HUES64 (cell line): ENCODE measurements around the gene ERRFI1. TPM values are rescaled to one million over a fixed set of nuclear protein-coding genes. Genes with fewer than 3 reads are reported as not detected.
"Not testable (repeated sequence)": the region's sequence is repeated elsewhere in the genome, so short reads cannot be mapped to it uniquely, and the experiment has no call there.

Experiments
- H3K27ac ChIP-seq: 2 replicates; pipeline ENCODE4 v1.7.0; 2013; ENCODE audit warnings: low read depth, low read length, inconsistent platforms
- H3K27me3 ChIP-seq: 2 replicates; pipeline ENCODE4 v1.6.1; 2013; ENCODE audit warnings: mild to moderate bottlenecking, low read length; ENCODE audit not compliant: insufficient read depth
- H3K36me3 ChIP-seq: 2 replicates; pipeline ENCODE4 v1.6.1; 2013; ENCODE audit warnings: mild to moderate bottlenecking, low read length; ENCODE audit not compliant: insufficient read depth
- H3K4me1 ChIP-seq: 2 replicates; pipeline ENCODE4 v1.6.1; 2013; ENCODE audit warnings: mild to moderate bottlenecking, low read length, moderate library complexity; ENCODE audit not compliant: insufficient read depth
- H3K4me3 ChIP-seq: 2 replicates; pipeline ENCODE4 v1.5.1; 2013; ENCODE audit warnings: mild to moderate bottlenecking, low read length, moderate library complexity
- H3K9ac ChIP-seq: 2 replicates; pipeline ENCODE4 v1.6.1; 2013; ENCODE audit warnings: mild to moderate bottlenecking, low read depth, low read length
- H3K9me3 ChIP-seq: 2 replicates; pipeline ENCODE4 v1.6.1; 2013; ENCODE audit warnings: low read depth, low read length; ENCODE audit not compliant: insufficient read depth
- WGBS: fragments of 150-250, 120-280 bp; methylation state at CpG from one replicate; pipeline ENCODE4 v1.1.7; 2013; ENCODE audit warnings: missing lambda C conversion rate; 5-methylcytosine and 5-hydroxymethylcytosine counted together
- polyA plus RNA-seq, 2 experiments: library from polyadenylated mRNA; stranded (reverse); fragments of 50-300 nt; gene quantifications; one replicate each; pipeline ENCODE4 v1.2.3, GENCODE V29; 2013

ERRFI1 gene
- 31.2 TPM for polyA plus RNA-seq (2013, experiment 1 of 2)
- polyA plus RNA-seq (2013, experiment 2 of 2), result 30.6 TPM

DNA sequence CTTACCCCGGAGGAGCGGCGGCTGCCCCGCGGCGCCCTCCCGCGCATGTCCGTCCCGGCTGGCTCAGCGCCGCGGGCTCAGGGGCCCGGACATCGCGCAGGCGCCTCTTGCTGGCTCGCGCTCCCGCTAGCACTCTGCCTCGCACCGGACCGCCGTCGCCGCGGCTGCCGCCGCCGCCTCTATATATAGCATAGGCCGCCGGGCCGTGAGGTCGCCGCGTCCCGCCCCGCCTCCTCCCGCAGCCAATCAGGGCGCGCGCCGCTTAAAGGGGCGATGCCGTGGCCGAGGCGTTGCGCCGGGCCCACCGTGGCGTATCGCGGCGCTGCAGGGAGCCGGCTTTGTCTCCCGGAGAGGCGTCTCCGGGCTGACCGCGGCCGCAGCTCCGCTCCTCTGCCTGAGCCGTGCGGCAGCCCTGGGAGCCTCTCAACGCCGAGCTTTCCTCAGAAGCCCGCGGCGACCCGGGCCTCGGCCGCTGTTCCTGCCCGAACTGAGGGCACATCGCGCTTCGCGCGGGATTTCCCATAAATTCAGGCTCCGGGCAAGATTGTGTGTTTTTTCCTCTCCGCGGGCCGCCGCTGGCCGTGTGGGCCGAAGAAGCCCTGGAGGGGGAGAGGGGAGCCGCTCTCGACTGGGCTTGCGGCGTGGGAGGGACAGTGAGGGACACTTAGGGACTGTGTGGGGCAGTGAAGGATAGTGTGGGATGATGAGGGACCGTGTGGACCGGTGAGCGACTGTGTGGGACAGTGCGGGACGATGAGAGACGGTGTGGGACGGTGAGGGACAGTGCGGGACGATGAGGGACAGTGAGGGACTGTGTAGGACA lies at the start of gene ERRFI1:
Gene ERRFI1, minus strand, starts transcription at position 157 of the 823 bp plus-strand sequence. CDS start 10,690 bp downstream, outside the sequence.
- Histone ChIP-seq H3K27ac (peak within 1 kb of the TSS; percentile 52; the same call in 1 of the 2 replicates), H3K27me3 (peaks cover 10% of the 10 kb centered on the region), H3K36me3 (no peaks in the 10 kb centered on the region), H3K9ac (peak within 1 kb of the TSS; percentile 67), H3K4me3 (peak within 1 kb of the TSS; percentile 87), H3K4me1 (peaks cover 56% of the 10 kb centered on the region), H3K9me3 (no peaks in the 10 kb centered on the region)
- 4% methylated on average over 98 of the region's 98 CpGs for WGBS

GRCh38 chr1:8075511-8076051 lies 49.5 kb upstream of the ERRFI1 start:
- Histone ChIP-seq H3K27ac (peak overlapping the region; percentile 43; the same call in 1 of the 2 replicates), H3K4me3 (no peak overlapping the region), H3K27me3 (no peaks in the 10 kb centered on the region), H3K36me3 (no peaks in the 10 kb centered on the region), H3K4me1 (peaks cover 33% of the 10 kb centered on the region), H3K9me3 (no peaks in the 10 kb centered on the region), H3K9ac (no peak overlapping the region)
- WGBS, result 69% methylated on average over 10 of the region's 10 CpGs

DNA sequence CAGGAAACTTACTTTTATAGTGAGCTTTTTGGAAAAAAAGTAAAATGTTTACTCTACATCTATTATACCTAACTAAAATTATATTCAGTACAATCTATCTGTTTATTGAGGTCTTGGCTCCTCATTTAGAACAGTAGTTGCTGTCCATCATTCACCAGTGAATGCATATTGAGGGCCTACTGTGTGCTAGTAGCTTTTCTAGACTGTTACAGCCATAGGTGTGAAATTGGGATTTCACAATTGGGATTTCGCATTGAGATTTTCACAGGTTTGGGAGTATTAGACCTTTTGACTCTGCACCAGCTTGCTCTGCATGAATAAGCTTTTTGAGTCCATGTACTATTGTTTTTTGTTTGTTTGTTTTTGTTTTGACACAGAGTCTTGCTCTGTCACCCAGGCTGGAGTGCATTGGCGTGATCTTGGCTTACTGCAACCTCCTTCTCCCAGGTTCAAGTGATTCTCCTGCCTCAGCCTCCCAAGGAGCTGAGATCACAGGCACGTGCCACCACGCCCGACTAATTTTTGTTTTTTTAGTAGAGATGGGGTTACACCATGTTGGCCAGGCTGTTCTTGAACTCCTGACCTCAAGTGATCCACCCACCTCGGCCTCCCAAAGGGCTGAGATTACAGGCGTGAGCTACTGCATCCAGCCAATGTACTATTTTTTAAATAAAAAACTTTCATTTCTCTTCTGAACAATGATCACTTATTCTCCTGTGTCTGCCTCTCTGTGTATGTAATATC lies 47.2 kb upstream of the ERRFI1 start:
- H3K27ac ChIP-seq, result no peak overlapping the region
- no peaks in the 10 kb centered on the region for H3K36me3 ChIP-seq
- H3K9me3 ChIP-seq, result no peaks in the 10 kb centered on the region
- H3K4me1 ChIP-seq, result peaks cover 34% of the 10 kb centered on the region
- no peak overlapping the region for H3K4me3 ChIP-seq
- no peak overlapping the region for H3K9ac ChIP-seq
- H3K27me3 ChIP-seq, result no peaks in the 10 kb centered on the region
- WGBS, result 94% methylated on average over 7 of the region's 7 CpGs

GRCh38 chr1:8070381-8070811 lies 44.3 kb upstream of the ERRFI1 start:
- H3K4me3 ChIP-seq, result no peak overlapping the region
- H3K9me3 ChIP-seq, result no peaks in the 10 kb centered on the region
- H3K27ac ChIP-seq, result peak overlapping the region; percentile 27; the same call in 1 of the 2 replicates
- no peaks in the 10 kb centered on the region for H3K36me3 ChIP-seq
- 76% methylated on average over 10 of the region's 10 CpGs for WGBS
- peaks cover 13% of the 10 kb centered on the region for H3K4me1 ChIP-seq
- no peaks in the 10 kb centered on the region for H3K27me3 ChIP-seq
- peak overlapping the region; percentile 20; the same call in 1 of the 2 replicates for H3K9ac ChIP-seq

DNA sequence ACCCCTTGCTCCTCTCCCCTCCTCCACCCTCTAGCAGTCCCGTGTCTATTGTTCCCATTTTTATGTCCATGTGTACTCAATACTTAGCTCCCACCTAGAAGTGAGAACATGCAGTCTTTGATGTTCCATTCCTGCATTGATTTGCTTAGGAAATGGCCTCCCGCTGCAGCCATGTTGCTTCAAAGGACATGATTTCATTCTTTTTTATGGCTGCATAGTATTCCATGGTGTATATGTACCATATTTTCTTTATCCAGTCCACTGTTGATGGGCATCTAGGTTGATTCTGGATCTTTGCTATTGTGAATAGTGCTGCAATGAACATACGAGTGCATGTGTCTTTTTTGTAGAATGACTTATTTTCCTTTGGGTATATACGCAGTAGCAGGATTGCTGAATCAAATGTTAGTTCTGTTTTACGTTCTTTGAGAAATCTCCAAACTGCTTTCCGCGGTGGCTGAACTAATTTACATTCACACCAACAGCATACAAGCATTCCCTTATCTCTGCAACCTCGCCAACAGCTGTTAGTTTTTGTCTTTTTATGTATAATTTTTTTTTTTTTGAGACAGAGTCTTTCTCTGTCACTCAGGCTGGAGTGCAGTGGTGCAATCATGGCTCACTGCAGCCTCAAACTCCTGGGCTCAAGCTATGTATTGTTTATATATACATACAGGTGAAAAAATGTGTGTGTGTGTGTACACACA lies 43.7 kb upstream of the ERRFI1 start:
- H3K9ac ChIP-seq, H3K9me3 ChIP-seq: not testable (repeated sequence)
- WGBS, result 98% methylated on average over 7 of the region's 8 CpGs

DNA sequence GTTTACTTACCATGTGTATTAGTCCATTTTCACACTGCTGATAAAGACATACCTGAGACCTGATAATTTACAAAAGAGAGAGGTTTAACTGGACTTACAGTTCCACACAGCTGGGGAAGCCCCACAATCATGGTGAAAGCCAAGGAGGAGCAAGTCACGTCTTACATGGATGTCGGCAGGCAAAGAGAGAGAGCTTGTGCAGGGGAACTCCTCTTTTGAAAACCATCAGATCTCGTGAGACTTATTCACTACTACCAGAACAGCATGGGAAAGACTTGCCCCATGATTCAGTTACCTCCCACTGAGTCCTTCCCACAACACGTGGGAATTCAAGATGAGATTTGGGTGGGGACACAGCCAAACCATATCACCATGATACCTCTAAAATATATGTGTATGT lies 39.3 kb upstream of the ERRFI1 start:
- Histone ChIP-seq H3K27me3 (no peaks in the 10 kb centered on the region), H3K9me3 (no peaks in the 10 kb centered on the region), H3K9ac (no peak overlapping the region), H3K27ac (no peak overlapping the region), H3K36me3 (no peaks in the 10 kb centered on the region), H3K4me1 (peaks cover 5% of the 10 kb centered on the region; the same call in 1 of the 2 replicates), H3K4me3 (no peak overlapping the region)
- WGBS, result 96% methylated on average over 4 of the region's 4 CpGs

More for the DNA sequence above, 43.7 kb upstream of the ERRFI1 start:
- not testable (repeated sequence) for H3K27ac ChIP-seq, H3K36me3 ChIP-seq, H3K27me3 ChIP-seq, H3K4me3 ChIP-seq
- H3K4me1 ChIP-seq, result peaks cover 12% of the 10 kb centered on the region; the same call in 1 of the 2 replicates

- Histone ChIP-seq H3K27me3 (no peaks in the 10 kb centered on the region), H3K4me1 (no peaks in the 10 kb centered on the region), H3K36me3 (no peaks in the 10 kb centered on the region), H3K9me3 (no peaks in the 10 kb centered on the region), H3K27ac (no peak overlapping the region), H3K4me3 (no peak overlapping the region), H3K9ac (no peak overlapping the region)
- WGBS, result 81% methylated on average over 6 of the region's 7 CpGs
These were observed 37.4 kb upstream of the ERRFI1 start for GRCh38 chr1:8063298-8064036.

DNA sequence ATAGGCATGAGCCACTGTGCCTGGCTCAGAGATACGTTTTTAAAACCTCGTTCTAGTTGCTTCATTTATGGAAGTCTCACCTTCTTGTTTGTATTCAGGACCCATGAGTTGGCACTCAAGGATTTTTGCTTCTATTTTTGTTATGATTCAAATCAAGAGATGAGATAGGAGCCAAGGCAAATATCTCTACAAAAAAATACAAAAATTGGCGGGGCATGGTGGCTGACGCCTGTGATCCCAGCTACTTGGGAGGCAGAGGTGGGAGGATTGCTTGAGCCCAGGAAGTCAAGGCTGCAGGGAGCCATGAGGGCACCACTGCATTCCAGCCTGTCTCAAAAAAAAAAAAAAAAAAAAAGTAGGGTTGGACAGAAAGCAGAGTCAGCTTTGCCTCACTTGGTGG lies 36.8 kb upstream of the ERRFI1 start:
- no peaks in the 10 kb centered on the region for H3K36me3 ChIP-seq
- no peaks in the 10 kb centered on the region for H3K4me1 ChIP-seq
- no peak overlapping the region for H3K27ac ChIP-seq
- H3K9ac ChIP-seq, result no peak overlapping the region
- H3K9me3 ChIP-seq, result no peaks in the 10 kb centered on the region
- WGBS, result 97% methylated on average over 4 of the region's 4 CpGs
- H3K4me3 ChIP-seq, result no peak overlapping the region
- H3K27me3 ChIP-seq, result no peaks in the 10 kb centered on the region

- Histone ChIP-seq H3K4me1 (no peaks in the 10 kb centered on the region), H3K9ac (no peak overlapping the region), H3K27ac (no peak overlapping the region), H3K36me3 (no peaks in the 10 kb centered on the region), H3K4me3 (no peak overlapping the region), H3K27me3 (no peaks in the 10 kb centered on the region), H3K9me3 (no peaks in the 10 kb centered on the region)
- WGBS, result 92% methylated on average over 11 of the region's 11 CpGs
These were observed 35.7 kb upstream of the ERRFI1 start for GRCh38 chr1:8061673-8062386.

GRCh38 chr1:8061210-8061609 lies 35.1 kb upstream of the ERRFI1 start:
- no peaks in the 10 kb centered on the region for H3K36me3 ChIP-seq
- H3K9me3 ChIP-seq, result no peaks in the 10 kb centered on the region
- no peaks in the 10 kb centered on the region for H3K27me3 ChIP-seq
- H3K27ac ChIP-seq, result no peak overlapping the region
- H3K4me1 ChIP-seq, result no peaks in the 10 kb centered on the region
- no peak overlapping the region for H3K4me3 ChIP-seq
- H3K9ac ChIP-seq, result no peak overlapping the region
